Right lobe of liver (tissue), 4 donors: Measurements from ENCODE around the gene RAB8B.

Source experiments
- POLR2A ChIP-seq: fragments of 450-650 bp; IDR thresholded peaks from one replicate; pipeline ENCODE4 v1.6.1; 2017; ENCODE audit warnings: antibody characterized with exemption, mild to moderate bottlenecking
- TF ChIP-seq, protein P1 (sequence below), 4 donors: fragments of 200-600 bp in 3 of 4; fragments of 450-650 bp in 1 of 4; IDR thresholded peaks; one replicate each; pipeline versions ENCODE4 v1.5.1 to v1.8.0; 2016 to 2022; ENCODE audit warnings: antibody characterized with exemption in 4 of 4, mild to moderate bottlenecking in 2 of 4
- donor health status: DM: no; HTN: no; CAD: no.
- donor health status: DM: no; HTN: no; CAD: no.
- donor health status: DM: no; HTN: yes; CAD: no.

DNA sequence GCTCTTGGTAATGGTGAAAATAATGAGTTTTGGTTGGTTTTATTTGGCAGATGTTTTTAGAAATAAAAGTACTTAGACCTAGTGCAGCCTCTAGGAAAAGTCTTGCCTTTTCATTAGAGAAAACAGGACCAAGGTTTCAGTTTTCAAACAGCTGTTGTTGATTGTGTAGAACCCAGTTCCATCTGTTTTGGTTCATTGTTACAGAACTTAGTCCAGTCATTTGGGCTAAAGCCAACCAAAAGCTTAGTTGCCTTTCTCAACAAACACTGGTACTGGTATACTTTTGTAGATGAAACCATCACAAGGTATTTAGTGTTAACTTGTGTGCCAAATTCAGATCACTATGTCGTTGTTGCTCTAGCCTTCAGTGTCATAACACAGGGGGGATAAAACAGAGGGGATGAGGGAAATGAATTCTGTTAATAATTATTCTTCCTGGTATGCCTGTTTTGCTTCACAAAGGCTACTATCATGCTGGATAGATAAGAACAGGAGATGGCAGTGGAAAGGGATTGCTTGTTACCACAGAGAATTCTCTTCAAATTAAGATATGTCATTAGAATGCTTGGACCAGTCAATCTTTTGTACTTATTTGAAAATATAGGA, 75.4 kb downstream of the RAB8B start:
- TF ChIP-seq, protein P1, sequence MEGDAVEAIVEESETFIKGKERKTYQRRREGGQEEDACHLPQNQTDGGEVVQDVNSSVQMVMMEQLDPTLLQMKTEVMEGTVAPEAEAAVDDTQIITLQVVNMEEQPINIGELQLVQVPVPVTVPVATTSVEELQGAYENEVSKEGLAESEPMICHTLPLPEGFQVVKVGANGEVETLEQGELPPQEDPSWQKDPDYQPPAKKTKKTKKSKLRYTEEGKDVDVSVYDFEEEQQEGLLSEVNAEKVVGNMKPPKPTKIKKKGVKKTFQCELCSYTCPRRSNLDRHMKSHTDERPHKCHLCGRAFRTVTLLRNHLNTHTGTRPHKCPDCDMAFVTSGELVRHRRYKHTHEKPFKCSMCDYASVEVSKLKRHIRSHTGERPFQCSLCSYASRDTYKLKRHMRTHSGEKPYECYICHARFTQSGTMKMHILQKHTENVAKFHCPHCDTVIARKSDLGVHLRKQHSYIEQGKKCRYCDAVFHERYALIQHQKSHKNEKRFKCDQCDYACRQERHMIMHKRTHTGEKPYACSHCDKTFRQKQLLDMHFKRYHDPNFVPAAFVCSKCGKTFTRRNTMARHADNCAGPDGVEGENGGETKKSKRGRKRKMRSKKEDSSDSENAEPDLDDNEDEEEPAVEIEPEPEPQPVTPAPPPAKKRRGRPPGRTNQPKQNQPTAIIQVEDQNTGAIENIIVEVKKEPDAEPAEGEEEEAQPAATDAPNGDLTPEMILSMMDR (IDR thresholded peaks at IDR 0.05) = no peak
- TF ChIP-seq POLR2A = no peak
